Kidney epithelial cell (primary cell): Measurements from ENCODE around the gene CD164. TPM values are rescaled to one million over a fixed set of nuclear protein-coding genes. Genes with fewer than 3 reads are reported as not detected.

ENCODE experiments used
- DNase-seq: peaks from one replicate; pipeline ENCODE4 v3.0.0-alpha.2; 2010; ENCODE audit warnings: low read depth
- H3K27me3 ChIP-seq: 2 replicates; pipeline ENCODE4 v1.6.0; 2011; ENCODE audit warnings: low read length; ENCODE audit not compliant: control insufficient read depth, insufficient read depth
- H3K36me3 ChIP-seq: 2 replicates; pipeline ENCODE4 v1.5.1; 2011; ENCODE audit warnings: low read length; ENCODE audit not compliant: control insufficient read depth, insufficient read depth
- H3K4me3 ChIP-seq: 2 replicates; pipeline ENCODE4 v1.5.1; 2011; ENCODE audit warnings: low read depth, mild to moderate bottlenecking, control low read depth, low read length
- CTCF ChIP-seq: IDR thresholded peaks from 2 replicates; pipeline ENCODE4 v1.5.1; 2011; ENCODE audit warnings: mild to moderate bottlenecking, moderate library complexity, low read length, control low read depth, inconsistent platforms; ENCODE audit not compliant: insufficient read depth, poor library complexity, severe bottlenecking
- total RNA-seq: library from RNA; depleted of rRNA; stranded (reverse); fragments of >200 nt; gene quantifications from 2 replicates; pipeline ENCODE4 v1.2.3, GENCODE V29; 2015

Gene CD164
- total RNA-seq, 1 donor from 2014 or later = 155 TPM

- no peak for DNase-seq
- TF ChIP-seq CTCF = no peak
- Histone ChIP-seq H3K27me3 (no peaks in the 10 kb centered on the region), H3K36me3 (no peaks in the 10 kb centered on the region), H3K4me3 (no peak overlapping the region)
These were observed 54.3 kb downstream of the CD164 start for GRCh38 chr6:109327959-109328358.

GRCh38 chr6:109327491-109327890 is 54.8 kb downstream of the CD164 start:
- no peak for TF ChIP-seq CTCF

GRCh38 chr6:109326351-109326750 is 55.9 kb downstream of the CD164 start:
- no peak for TF ChIP-seq CTCF
- Histone ChIP-seq H3K36me3 (no peaks in the 10 kb centered on the region), H3K27me3 (no peaks in the 10 kb centered on the region), H3K4me3 (no peak overlapping the region)
- no peak for DNase-seq

More at GRCh38 chr6:109327491-109327890, 54.8 kb downstream of the CD164 start:
- no peak for DNase-seq
- no peaks in the 10 kb centered on the region for H3K36me3 ChIP-seq
- no peak overlapping the region for H3K4me3 ChIP-seq
- H3K27me3 ChIP-seq = no peaks in the 10 kb centered on the region

- no peak for DNase-seq
- no peaks in the 10 kb centered on the region for H3K36me3 ChIP-seq
- no peaks in the 10 kb centered on the region for H3K27me3 ChIP-seq
- no peak for TF ChIP-seq CTCF
- no peak overlapping the region for H3K4me3 ChIP-seq
These were observed 56.9 kb downstream of the CD164 start for GRCh38 chr6:109325400-109325801.

GRCh38 chr6:109323241-109323640 is 59.0 kb downstream of the CD164 start:
- no peaks in the 10 kb centered on the region for H3K27me3 ChIP-seq
- no peak for TF ChIP-seq CTCF

GRCh38 chr6:109322825-109323224 is 59.4 kb downstream of the CD164 start:
- no peak for DNase-seq
- Histone ChIP-seq H3K4me3 (no peak overlapping the region), H3K27me3 (no peaks in the 10 kb centered on the region), H3K36me3 (no peaks in the 10 kb centered on the region)
- TF ChIP-seq CTCF = no peak

More at GRCh38 chr6:109323241-109323640, 59.0 kb downstream of the CD164 start:
- H3K36me3 ChIP-seq = no peaks in the 10 kb centered on the region
- H3K4me3 ChIP-seq = no peak overlapping the region
- no peak for DNase-seq
